ENCODE results near the gene IL1RAPL1. TPM values are rescaled to one million over a fixed set of nuclear protein-coding genes. Genes with fewer than 3 reads are reported as not detected.

The IL1RAPL1 gene
- total RNA-seq, 1 donor from 2014 or later: 0.16 TPM

DNA sequence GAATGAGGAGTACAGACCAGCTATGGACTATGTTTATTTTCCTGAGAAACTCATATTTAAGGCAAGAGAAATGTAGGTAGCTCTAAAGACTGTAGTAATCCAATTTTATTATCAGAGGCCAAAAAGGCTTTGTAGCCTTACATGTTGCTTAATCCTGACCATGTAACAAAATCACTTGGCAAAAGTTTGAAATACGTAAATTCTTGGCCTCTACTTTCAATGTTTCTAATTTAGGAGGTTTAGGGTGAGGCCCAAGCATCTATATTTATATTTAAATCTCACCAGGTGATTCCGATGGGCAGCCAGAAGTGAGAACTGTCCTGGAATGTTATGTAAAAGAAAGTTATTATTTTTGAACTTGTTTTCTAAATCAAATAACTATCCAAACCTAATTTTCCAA is 289.7 kb downstream of the IL1RAPL1 start:
- H3K27ac Mint-ChIP-seq (ENCODE audit: unreplicated experiment): no peak overlapping the region
- H3K9ac ChIP-seq (ENCODE audit: low read length): no peak overlapping the region
- H2AFZ ChIP-seq (ENCODE audit: low read depth, low read length): no peak overlapping the region
- H4K20me1 ChIP-seq (ENCODE audit: insufficient read depth, low read length): no peaks in the 10 kb centered on the region
- no peaks in the 10 kb centered on the region for H3K79me2 ChIP-seq (ENCODE audit: insufficient read depth, low read length)
- no peaks in the 10 kb centered on the region for H3K9me3 ChIP-seq (ENCODE audit: insufficient read depth, low read depth, low read length)
- H3K4me2 ChIP-seq (ENCODE audit: low read length): no peak overlapping the region
- no peaks in the 10 kb centered on the region for H3K4me1 ChIP-seq (ENCODE audit: insufficient read depth, low read length)
- no peak overlapping the region for H3K4me3 Mint-ChIP-seq (ENCODE audit: unreplicated experiment)
- no peaks in the 10 kb centered on the region for H3K9me3 Mint-ChIP-seq (ENCODE audit: unreplicated experiment)
- H3K4me3 ChIP-seq (ENCODE audit: insufficient read depth, low read depth, low read length): no peak overlapping the region
- DNase-seq (ENCODE audit: low read depth) (no peak), FAIRE-seq (no peak)
- TF ChIP-seq EZH2 (IDR thresholded peaks at IDR 0.05; ENCODE audit: insufficient read depth, low read length): no peak
- TF ChIP-seq, protein P1, sequence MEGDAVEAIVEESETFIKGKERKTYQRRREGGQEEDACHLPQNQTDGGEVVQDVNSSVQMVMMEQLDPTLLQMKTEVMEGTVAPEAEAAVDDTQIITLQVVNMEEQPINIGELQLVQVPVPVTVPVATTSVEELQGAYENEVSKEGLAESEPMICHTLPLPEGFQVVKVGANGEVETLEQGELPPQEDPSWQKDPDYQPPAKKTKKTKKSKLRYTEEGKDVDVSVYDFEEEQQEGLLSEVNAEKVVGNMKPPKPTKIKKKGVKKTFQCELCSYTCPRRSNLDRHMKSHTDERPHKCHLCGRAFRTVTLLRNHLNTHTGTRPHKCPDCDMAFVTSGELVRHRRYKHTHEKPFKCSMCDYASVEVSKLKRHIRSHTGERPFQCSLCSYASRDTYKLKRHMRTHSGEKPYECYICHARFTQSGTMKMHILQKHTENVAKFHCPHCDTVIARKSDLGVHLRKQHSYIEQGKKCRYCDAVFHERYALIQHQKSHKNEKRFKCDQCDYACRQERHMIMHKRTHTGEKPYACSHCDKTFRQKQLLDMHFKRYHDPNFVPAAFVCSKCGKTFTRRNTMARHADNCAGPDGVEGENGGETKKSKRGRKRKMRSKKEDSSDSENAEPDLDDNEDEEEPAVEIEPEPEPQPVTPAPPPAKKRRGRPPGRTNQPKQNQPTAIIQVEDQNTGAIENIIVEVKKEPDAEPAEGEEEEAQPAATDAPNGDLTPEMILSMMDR (IDR thresholded peaks at IDR 0.05; ENCODE audit: insufficient read depth, low read depth, low read length): no peak
- no peaks in the 10 kb centered on the region for H3K27me3 Mint-ChIP-seq (ENCODE audit: low read depth, unreplicated experiment)
- no peaks in the 10 kb centered on the region for H3K36me3 Mint-ChIP-seq (ENCODE audit: low read depth, unreplicated experiment)
- H3K4me1 Mint-ChIP-seq (ENCODE audit: low read depth, unreplicated experiment): peaks cover 2% of the 10 kb centered on the region
- H3K36me3 ChIP-seq (ENCODE audit: insufficient read depth, low read length): no peaks in the 10 kb centered on the region
- no peak overlapping the region for H3K27ac ChIP-seq (ENCODE audit: low read depth, low read length)
- H3K27me3 ChIP-seq (ENCODE audit: insufficient read depth, low read length): no peaks in the 10 kb centered on the region

DNA sequence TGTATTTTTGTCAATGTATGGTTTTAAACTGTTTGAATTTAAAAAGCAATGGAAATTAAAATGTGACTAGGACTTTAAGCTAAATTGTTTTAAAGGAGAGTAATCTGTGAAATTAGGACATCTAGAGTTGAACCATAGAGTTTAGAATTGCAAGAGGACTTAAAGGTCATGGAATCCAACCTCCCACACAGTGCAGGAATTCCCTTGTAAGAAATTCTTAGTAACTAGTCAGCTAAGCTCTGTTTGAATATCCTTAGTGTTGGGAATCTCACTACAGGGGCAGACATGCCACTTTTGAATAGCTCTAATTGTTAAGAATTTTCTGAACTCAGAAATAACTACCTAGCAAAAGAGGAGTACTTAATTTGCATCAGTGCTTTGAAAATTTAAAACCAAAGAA is 292.9 kb downstream of the IL1RAPL1 start:
- Histone ChIP-seq H3K79me2 (ENCODE audit: insufficient read depth, low read length) (no peaks in the 10 kb centered on the region), H3K4me1 (ENCODE audit: insufficient read depth, low read length) (no peaks in the 10 kb centered on the region), H3K4me2 (ENCODE audit: low read length) (no peak overlapping the region), H3K4me3 (ENCODE audit: insufficient read depth, low read depth, low read length) (no peak overlapping the region), H3K9me3 (ENCODE audit: insufficient read depth, low read depth, low read length) (no peaks in the 10 kb centered on the region), H4K20me1 (ENCODE audit: insufficient read depth, low read length) (no peaks in the 10 kb centered on the region), H3K27me3 (ENCODE audit: insufficient read depth, low read length) (no peaks in the 10 kb centered on the region), H3K27ac (ENCODE audit: low read depth, low read length) (no peak overlapping the region), H2AFZ (ENCODE audit: low read depth, low read length) (no peak overlapping the region), H3K9ac (ENCODE audit: low read length) (no peak overlapping the region), H3K36me3 (ENCODE audit: insufficient read depth, low read length) (no peaks in the 10 kb centered on the region)
- Mint-ChIP-seq H3K4me1 (ENCODE audit: low read depth, unreplicated experiment) (peaks cover 2% of the 10 kb centered on the region), H3K27me3 (ENCODE audit: low read depth, unreplicated experiment) (no peaks in the 10 kb centered on the region), H3K36me3 (ENCODE audit: low read depth, unreplicated experiment) (no peaks in the 10 kb centered on the region), H3K4me3 (ENCODE audit: unreplicated experiment) (no peak overlapping the region), H3K9me3 (ENCODE audit: unreplicated experiment) (no peaks in the 10 kb centered on the region), H3K27ac (ENCODE audit: unreplicated experiment) (peak overlapping the region; percentile 75)
- no peak for FAIRE-seq
- DNase-seq (ENCODE audit: low read depth): peak; percentile 50
- no peak for TF ChIP-seq EZH2 (IDR thresholded peaks at IDR 0.05; ENCODE audit: insufficient read depth, low read length)
- TF ChIP-seq, protein P1 (IDR thresholded peaks at IDR 0.05; ENCODE audit: insufficient read depth, low read depth, low read length): no peak

DNA sequence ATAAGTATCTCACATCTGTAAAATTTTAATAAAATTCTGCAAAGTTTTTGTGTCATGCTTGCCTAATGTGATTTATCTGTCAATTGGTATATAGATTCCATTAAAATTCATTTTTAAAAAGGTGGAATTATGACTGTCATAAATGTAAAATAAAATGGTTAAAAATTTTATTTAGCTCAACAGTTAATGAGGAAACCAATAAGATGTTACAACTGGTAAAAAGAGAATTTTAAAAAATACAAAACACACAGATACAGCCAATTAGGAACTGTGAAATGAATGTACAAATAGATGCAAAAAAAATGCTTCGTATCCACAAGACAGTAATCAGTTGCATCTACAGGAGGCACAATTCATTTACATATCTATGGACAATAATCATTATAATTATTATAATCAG is 297.6 kb downstream of the IL1RAPL1 start:
- Mint-ChIP-seq H3K36me3 (ENCODE audit: low read depth, unreplicated experiment) (no peaks in the 10 kb centered on the region), H3K9me3 (ENCODE audit: unreplicated experiment) (no peaks in the 10 kb centered on the region), H3K4me3 (ENCODE audit: unreplicated experiment) (no peak overlapping the region), H3K27me3 (ENCODE audit: low read depth, unreplicated experiment) (no peaks in the 10 kb centered on the region), H3K27ac (ENCODE audit: unreplicated experiment) (no peak overlapping the region), H3K4me1 (ENCODE audit: low read depth, unreplicated experiment) (no peaks in the 10 kb centered on the region)
- no peak overlapping the region for H3K27ac ChIP-seq (ENCODE audit: low read depth, low read length)
- no peaks in the 10 kb centered on the region for H3K27me3 ChIP-seq (ENCODE audit: insufficient read depth, low read length)
- H3K9ac ChIP-seq (ENCODE audit: low read length): no peak overlapping the region
- no peak overlapping the region for H3K4me3 ChIP-seq (ENCODE audit: insufficient read depth, low read depth, low read length)
- H3K9me3 ChIP-seq (ENCODE audit: insufficient read depth, low read depth, low read length): no peaks in the 10 kb centered on the region
- TF ChIP-seq, protein P1 (IDR thresholded peaks at IDR 0.05; ENCODE audit: insufficient read depth, low read depth, low read length): no peak
- TF ChIP-seq EZH2 (IDR thresholded peaks at IDR 0.05; ENCODE audit: insufficient read depth, low read length): no peak
- H4K20me1 ChIP-seq (ENCODE audit: insufficient read depth, low read length): no peaks in the 10 kb centered on the region
- H2AFZ ChIP-seq (ENCODE audit: low read depth, low read length): no peak overlapping the region
- no peaks in the 10 kb centered on the region for H3K79me2 ChIP-seq (ENCODE audit: insufficient read depth, low read length)
- no peaks in the 10 kb centered on the region for H3K36me3 ChIP-seq (ENCODE audit: insufficient read depth, low read length)
- FAIRE-seq (peak; percentile 69), DNase-seq (ENCODE audit: low read depth) (no peak)
- H3K4me1 ChIP-seq (ENCODE audit: insufficient read depth, low read length): peaks cover 5% of the 10 kb centered on the region
- no peak overlapping the region for H3K4me2 ChIP-seq (ENCODE audit: low read length)
